Activated CD4-positive, alpha-beta T cell treated with anti-CD3 and anti-CD28 coated beads, Interleukin-10, Interleukin-2, amounts not matched to agents 100 ng/mL and 50 ng/mL, durations not matched to agents 16 hours and 8 hours (primary cell): ENCODE data around the gene MAPK8.

Source experiments
- DNase-seq: peaks from one replicate; pipeline ENCODE4 v3.0.0-alpha.2; 2020

The MAPK8 gene

DNA sequence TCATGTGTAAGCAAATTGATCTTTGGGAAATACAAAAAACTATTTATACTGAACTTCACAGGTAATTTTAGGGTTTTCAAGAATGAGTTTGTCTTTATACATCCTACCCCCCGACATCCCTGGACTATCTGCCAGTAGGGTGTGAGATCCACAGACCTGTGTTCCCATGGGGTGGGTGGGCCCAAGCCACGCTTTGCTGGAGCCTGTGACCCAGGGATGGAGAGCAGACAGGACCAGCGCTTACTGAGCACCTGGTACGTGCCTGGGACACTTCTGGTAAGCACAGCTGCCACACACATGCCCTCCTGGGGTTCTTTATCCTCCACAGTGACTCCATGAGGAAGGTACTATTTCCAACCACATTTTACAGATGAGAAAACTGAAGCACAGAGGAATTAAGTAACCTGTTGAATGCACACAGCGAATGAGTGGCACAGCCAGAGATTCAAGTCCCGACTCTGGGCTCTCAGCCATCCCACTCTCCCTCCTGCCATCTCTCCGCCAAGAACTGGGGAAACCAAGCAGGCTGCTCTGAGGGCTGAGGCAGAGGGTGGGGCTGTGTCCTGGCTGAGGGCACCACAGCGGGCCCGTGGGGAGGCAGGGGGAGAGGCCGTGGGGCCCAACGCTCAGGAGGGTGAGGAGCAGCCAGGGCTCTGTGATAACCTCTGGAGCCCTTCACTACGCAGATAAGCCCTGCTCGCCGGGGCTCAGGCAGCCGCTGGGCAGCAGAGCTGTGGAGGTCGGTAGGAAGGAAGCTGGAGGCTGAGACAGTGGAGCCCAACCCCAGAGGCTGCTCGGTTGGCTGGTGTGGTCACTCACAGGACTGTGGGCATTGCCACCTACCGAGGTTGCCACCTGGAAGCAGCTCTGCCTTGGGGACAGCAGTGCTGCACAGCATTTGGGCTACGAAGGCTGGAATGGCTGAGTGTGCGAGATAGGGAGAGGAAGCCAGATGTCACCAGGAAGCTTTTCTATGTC, 174.2 kb downstream of the MAPK8 start:
- no peak for DNase-seq

DNA sequence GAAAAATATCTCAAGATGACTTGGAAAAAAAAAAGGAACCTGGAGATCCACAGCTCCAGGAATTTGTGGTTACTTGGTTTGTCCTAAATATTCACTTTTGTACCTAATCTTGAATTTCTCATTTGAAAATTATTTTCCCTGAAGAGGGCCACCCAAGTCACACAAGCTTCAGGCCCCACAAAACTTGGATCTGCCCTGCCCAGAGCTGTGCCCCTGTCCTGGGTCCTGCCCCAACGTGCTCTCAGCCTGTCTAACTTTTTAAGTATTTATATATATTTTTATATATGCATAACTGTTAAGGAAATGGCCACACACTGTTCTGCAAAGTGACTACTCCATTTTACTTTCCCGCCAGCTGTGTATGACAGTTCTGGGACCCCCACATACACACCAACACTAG, 174.9 kb downstream of the MAPK8 start:
- DNase-seq: no peak

DNA sequence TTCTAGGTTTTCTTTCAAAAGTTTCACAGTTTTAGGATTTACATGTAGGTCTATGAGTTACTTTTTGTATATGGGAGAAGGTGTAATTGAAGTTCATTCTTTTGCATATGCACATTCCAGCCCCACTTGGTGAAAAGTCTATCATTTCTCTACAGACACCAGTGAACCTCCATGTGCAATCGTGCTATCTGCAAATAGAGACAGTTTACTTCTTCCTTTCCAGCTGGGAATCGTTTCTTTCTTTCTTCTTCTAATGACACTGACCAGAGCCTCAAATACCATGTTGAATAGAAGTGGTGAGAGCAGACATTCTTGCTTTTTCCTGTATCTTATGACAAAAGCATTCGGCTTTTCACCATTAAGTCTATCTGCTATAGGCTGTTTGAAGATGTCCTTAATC, 175.7 kb downstream of the MAPK8 start:
- DNase-seq: no peak

DNA sequence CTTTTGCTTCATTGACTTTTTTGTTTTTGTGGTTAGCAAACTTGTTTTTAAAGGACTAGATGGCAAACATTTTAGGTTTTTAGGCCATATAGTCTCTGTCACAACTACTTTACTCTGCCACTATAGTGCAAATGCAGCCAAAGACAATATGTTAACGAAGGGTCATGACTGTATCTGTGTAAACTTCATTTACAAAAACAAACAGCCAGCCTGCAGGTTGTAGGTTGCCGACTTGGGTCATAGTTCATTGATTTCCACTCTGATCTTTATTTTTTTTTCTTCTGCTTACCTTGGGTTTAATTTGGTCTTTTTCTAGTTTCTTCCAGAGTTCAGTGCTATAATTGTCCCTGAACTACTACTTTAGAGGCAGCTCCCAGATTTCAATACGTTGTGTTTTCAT, 178.4 kb downstream of the MAPK8 start:
- DNase-seq: no peak

DNA sequence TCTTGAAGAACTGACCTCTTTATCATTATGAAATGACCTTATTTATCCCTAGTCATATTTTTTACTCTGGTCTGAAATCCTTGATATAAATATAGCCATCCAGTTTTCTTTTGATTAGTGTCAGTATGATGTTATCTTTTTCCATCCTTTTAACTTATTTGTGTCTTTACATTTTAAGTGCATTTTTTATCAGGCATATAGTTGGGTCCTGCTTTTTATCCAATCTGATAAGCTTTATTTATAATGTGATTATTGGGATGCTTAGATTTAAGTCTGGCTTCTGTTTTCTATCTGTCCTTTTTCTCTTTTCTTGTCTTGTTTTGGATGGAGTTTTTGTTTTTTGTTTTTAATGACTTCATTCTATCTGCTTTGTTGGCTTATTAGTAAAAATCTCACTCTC, 179.2 kb downstream of the MAPK8 start:
- DNase-seq: no peak

DNA sequence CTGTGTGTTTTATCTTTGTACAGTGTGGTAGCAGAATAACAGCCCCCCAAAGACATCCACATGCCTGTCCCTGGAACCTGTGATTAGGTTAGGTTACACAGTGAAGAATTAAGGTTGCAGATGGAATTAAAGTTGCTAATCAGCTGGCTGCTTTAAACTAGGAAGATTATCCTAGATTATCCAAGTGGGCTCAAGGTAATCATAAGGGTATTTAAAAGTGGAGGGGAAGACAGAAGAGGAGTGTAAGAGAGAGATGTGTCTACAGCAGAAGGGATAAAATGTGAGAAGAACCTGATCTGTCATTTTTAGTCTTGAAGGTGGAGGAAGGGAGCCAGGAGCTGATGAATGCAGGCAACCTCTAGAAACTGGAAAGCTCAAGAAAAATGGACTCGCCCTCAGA, 180.8 kb downstream of the MAPK8 start:
- no peak for DNase-seq
